GM23338 (cell line): Measurements from ENCODE around the gene URI1.

ENCODE experiments used
- CREB1 ChIP-seq: fragments of 250-450 bp; sonication (Bioruptor Pico); IDR thresholded peaks from 2 replicates; pipeline ENCODE4 v1.5.0; 2020; ENCODE audit warnings: low read depth, mild to moderate bottlenecking, moderate library complexity
- EZH2 ChIP-seq: fragments of 200-600 bp; sonication (generic); IDR thresholded peaks from one replicate; pipeline ENCODE4 v1.8.0; 2017; ENCODE audit warnings: antibody characterized with exemption, mild to moderate bottlenecking, low read depth; ENCODE audit not compliant: unreplicated experiment
- EZH2phosphoT487 ChIP-seq: fragments of 200-600 bp; sonication (generic); IDR thresholded peaks from one replicate; pipeline ENCODE4 v1.8.1; 2018; ENCODE audit warnings: antibody characterized with exemption; ENCODE audit not compliant: unreplicated experiment
- JUNB ChIP-seq: IDR thresholded peaks from one replicate; pipeline ENCODE4 v1.6.1; 2016; ENCODE audit warnings: antibody characterized with exemption; ENCODE audit not compliant: unreplicated experiment
- NANOG ChIP-seq: IDR thresholded peaks from 2 replicates; pipeline ENCODE4 v1.6.1; 2016; ENCODE audit warnings: antibody characterized with exemption, borderline replicate concordance
- POLR2AphosphoS5 ChIP-seq: IDR thresholded peaks from 2 replicates; pipeline ENCODE4 v1.6.1; 2016; ENCODE audit warnings: antibody characterized with exemption, low read depth
- STAT1 ChIP-seq: IDR thresholded peaks from one replicate; pipeline ENCODE4 v1.6.1; 2016; ENCODE audit warnings: antibody characterized with exemption; ENCODE audit not compliant: unreplicated experiment
- ZNF114 ChIP-seq: fragments of 250-450 bp; sonication (Bioruptor Pico); IDR thresholded peaks from 2 replicates; pipeline ENCODE4 v1.5.0; 2020; ENCODE audit warnings: mild to moderate bottlenecking, moderate library complexity
- ZNF331 ChIP-seq: fragments of 250-450 bp; sonication (Bioruptor Pico); IDR thresholded peaks from 2 replicates; pipeline ENCODE4 v1.5.0; 2020; ENCODE audit warnings: low read depth, mild to moderate bottlenecking, moderate library complexity
- TF ChIP-seq, protein P1 (sequence below), 2 experiments: fragments of 200-600 bp in 1 of 2; sonication (generic) in 1 of 2; conservative IDR thresholded peaks; 2 replicates each; pipeline versions ENCODE4 v1.5.1 to v1.6.1; 2016 to 2017; ENCODE audit warnings: antibody characterized with exemption in 2 of 2, low read depth in 2 of 2, mild to moderate bottlenecking in 2 of 2, moderate library complexity in 1 of 2
- TF ChIP-seq, protein P2 (sequence below): IDR thresholded peaks from one replicate; pipeline ENCODE4 v1.6.1; 2018; ENCODE audit warnings: antibody characterized with exemption; ENCODE audit not compliant: unreplicated experiment
- TF ChIP-seq, protein P3 (sequence below): IDR thresholded peaks from 2 replicates; pipeline ENCODE4 v1.6.1; 2016; ENCODE audit warnings: antibody characterized with exemption

DNA sequence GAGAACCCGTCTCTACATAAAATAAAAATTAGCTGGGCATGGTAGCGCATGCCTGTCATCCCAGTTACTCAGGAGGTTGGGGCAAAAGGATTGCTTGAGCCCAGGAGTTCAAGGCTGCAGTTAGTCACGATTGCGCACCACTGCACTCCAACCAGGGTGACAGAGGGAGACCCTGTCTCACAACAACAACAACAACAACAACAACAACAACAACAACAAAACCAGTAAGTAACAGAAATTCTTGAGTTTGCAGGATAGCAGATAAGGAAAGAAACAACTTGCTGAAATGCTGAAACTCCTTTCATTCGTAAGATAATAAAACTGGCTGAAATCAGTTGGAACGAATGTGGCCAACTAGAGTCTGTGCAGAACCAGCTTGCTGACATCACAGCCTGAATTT, 23.1 kb upstream of the URI1 start:
- TF ChIP-seq, protein P1, sequence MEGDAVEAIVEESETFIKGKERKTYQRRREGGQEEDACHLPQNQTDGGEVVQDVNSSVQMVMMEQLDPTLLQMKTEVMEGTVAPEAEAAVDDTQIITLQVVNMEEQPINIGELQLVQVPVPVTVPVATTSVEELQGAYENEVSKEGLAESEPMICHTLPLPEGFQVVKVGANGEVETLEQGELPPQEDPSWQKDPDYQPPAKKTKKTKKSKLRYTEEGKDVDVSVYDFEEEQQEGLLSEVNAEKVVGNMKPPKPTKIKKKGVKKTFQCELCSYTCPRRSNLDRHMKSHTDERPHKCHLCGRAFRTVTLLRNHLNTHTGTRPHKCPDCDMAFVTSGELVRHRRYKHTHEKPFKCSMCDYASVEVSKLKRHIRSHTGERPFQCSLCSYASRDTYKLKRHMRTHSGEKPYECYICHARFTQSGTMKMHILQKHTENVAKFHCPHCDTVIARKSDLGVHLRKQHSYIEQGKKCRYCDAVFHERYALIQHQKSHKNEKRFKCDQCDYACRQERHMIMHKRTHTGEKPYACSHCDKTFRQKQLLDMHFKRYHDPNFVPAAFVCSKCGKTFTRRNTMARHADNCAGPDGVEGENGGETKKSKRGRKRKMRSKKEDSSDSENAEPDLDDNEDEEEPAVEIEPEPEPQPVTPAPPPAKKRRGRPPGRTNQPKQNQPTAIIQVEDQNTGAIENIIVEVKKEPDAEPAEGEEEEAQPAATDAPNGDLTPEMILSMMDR (conservative IDR thresholded peaks at IDR 0.05; ENCODE audit: low read depth in 2 of 2): no peak
- TF ChIP-seq EZH2 (no peak), POLR2AphosphoS5 (no peak), CREB1 (CRISPR knock-in tag) (no peak), ZNF331 (CRISPR knock-in tag) (no peak), EZH2phosphoT487 (no peak), NANOG (no peak), ZNF114 (no peak), STAT1 (no peak), JUNB (no peak)
- TF ChIP-seq, protein P2, sequence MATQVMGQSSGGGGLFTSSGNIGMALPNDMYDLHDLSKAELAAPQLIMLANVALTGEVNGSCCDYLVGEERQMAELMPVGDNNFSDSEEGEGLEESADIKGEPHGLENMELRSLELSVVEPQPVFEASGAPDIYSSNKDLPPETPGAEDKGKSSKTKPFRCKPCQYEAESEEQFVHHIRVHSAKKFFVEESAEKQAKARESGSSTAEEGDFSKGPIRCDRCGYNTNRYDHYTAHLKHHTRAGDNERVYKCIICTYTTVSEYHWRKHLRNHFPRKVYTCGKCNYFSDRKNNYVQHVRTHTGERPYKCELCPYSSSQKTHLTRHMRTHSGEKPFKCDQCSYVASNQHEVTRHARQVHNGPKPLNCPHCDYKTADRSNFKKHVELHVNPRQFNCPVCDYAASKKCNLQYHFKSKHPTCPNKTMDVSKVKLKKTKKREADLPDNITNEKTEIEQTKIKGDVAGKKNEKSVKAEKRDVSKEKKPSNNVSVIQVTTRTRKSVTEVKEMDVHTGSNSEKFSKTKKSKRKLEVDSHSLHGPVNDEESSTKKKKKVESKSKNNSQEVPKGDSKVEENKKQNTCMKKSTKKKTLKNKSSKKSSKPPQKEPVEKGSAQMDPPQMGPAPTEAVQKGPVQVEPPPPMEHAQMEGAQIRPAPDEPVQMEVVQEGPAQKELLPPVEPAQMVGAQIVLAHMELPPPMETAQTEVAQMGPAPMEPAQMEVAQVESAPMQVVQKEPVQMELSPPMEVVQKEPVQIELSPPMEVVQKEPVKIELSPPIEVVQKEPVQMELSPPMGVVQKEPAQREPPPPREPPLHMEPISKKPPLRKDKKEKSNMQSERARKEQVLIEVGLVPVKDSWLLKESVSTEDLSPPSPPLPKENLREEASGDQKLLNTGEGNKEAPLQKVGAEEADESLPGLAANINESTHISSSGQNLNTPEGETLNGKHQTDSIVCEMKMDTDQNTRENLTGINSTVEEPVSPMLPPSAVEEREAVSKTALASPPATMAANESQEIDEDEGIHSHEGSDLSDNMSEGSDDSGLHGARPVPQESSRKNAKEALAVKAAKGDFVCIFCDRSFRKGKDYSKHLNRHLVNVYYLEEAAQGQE: no peak
- TF ChIP-seq, protein P3, sequence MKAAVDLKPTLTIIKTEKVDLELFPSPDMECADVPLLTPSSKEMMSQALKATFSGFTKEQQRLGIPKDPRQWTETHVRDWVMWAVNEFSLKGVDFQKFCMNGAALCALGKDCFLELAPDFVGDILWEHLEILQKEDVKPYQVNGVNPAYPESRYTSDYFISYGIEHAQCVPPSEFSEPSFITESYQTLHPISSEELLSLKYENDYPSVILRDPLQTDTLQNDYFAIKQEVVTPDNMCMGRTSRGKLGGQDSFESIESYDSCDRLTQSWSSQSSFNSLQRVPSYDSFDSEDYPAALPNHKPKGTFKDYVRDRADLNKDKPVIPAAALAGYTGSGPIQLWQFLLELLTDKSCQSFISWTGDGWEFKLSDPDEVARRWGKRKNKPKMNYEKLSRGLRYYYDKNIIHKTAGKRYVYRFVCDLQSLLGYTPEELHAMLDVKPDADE: no peak
